PC-3 (cell line): ENCODE results near the gene TANGO2. TPM values are rescaled to one million over a fixed set of nuclear protein-coding genes. Genes with fewer than 3 reads are reported as not detected.

Source experiments
- ATAC-seq: fragments of 200-7000 bp; cut with Tn5 transposase; 2 replicates; pipeline ENCODE4 v1.9.1; 2020; ENCODE audit warnings: mild to moderate bottlenecking, moderate library complexity
- BruUV-seq: library from RNA; stranded (reverse); fragments of 400-500 nt; replicated peaks from 2 replicates; lab custom pipeline; 2021; lab: Mats Ljungman, UMichigan
- CTCF ChIA-PET: fragments of 300-600 bp; sonication (Branson Sonifier 250); formaldehyde crosslinking; loops from one replicate; lab custom pipeline; 2022; ENCODE audit warnings: antibody characterized with exemption; lab: Charles Lee
- POLR2A ChIA-PET: fragments of 300-600 bp; sonication (Branson Sonifier 250); formaldehyde crosslinking; loops from one replicate; lab custom pipeline; 2022; ENCODE audit warnings: antibody characterized with exemption; ENCODE audit not compliant: unreplicated experiment; lab: Charles Lee
- DNase-seq: peaks from one replicate; pipeline ENCODE4 v3.0.0-alpha.2; 2015
- H2AFZ ChIP-seq: fragments of 300-600 bp; sonication (generic); 2 replicates; pipeline ENCODE4 v1.6.0; 2016; ENCODE audit warnings: antibody characterized with exemption, low read length
- H3F3A ChIP-seq: fragments of 300-600 bp; sonication (generic); one replicate; pipeline ENCODE4 v1.6.0; 2017; ENCODE audit warnings: antibody characterized with exemption, low read length, control low read depth, mild to moderate bottlenecking; ENCODE audit not compliant: unreplicated experiment
- H3K27ac ChIP-seq: fragments of 300-600 bp; sonication (generic); 2 replicates; pipeline ENCODE4 v1.5.1; 2016; ENCODE audit warnings: mild to moderate bottlenecking, low read length
- H3K27me3 ChIP-seq: fragments of 300-600 bp; sonication (generic); 2 replicates; pipeline ENCODE4 v1.6.1; 2016; ENCODE audit warnings: low read length, mixed read lengths
- H3K36me3 ChIP-seq: fragments of 300-600 bp; sonication (generic); 2 replicates; pipeline ENCODE4 v1.6.1; 2016; ENCODE audit warnings: low read depth, mixed run types, low read length, mixed read lengths
- H3K4me1 ChIP-seq: fragments of 300-600 bp; sonication (generic); 2 replicates; pipeline ENCODE4 v1.5.1; 2016; ENCODE audit warnings: low read length; ENCODE audit not compliant: insufficient read depth
- H3K4me2 ChIP-seq: fragments of 300-600 bp; sonication (generic); 2 replicates; pipeline ENCODE4 v1.6.0; 2016; ENCODE audit warnings: low read length
- H3K4me3 ChIP-seq: fragments of 300-600 bp; sonication (generic); 2 replicates; pipeline ENCODE4 v1.5.1; 2016; ENCODE audit warnings: mild to moderate bottlenecking, low read length, mixed read lengths
- H3K79me2 ChIP-seq: fragments of 300-600 bp; sonication (generic); 2 replicates; pipeline ENCODE4 v1.6.1; 2017; ENCODE audit warnings: low read length, mixed read lengths
- H3K9ac ChIP-seq: fragments of 300-600 bp; sonication (generic); 2 replicates; pipeline ENCODE4 v1.6.0; 2016; ENCODE audit warnings: mild to moderate bottlenecking, low read length
- H3K9me2 ChIP-seq: fragments of 300-600 bp; sonication (generic); replicated peaks from 2 replicates; pipeline ENCODE4 v1.6.1; 2016; ENCODE audit warnings: mixed run types, low read length, mixed read lengths
- H3K9me3 ChIP-seq: fragments of 300-600 bp; sonication (generic); 2 replicates; pipeline ENCODE4 v1.6.1; 2016; ENCODE audit warnings: low read length, mixed read lengths
- H4K20me1 ChIP-seq: fragments of 300-600 bp; sonication (generic); 2 replicates; pipeline ENCODE4 v1.6.1; 2016; ENCODE audit warnings: low read length, mixed read lengths
- CTCF ChIP-seq: fragments of 300-600 bp; sonication (generic); conservative IDR thresholded peaks from 2 replicates; pipeline ENCODE4 v1.5.1; 2017; ENCODE audit warnings: antibody characterized with exemption, low read depth, mild to moderate bottlenecking, low read length
- EZH2 ChIP-seq: fragments of 300-600 bp; sonication (generic); IDR thresholded peaks from one replicate; pipeline ENCODE4 v1.6.1; 2017; ENCODE audit warnings: antibody characterized with exemption, mild to moderate bottlenecking, low read length; ENCODE audit not compliant: unreplicated experiment
- EZH2phosphoT487 ChIP-seq: fragments of 300-600 bp; sonication (generic); IDR thresholded peaks from 2 replicates; pipeline ENCODE4 v1.6.1; 2018; ENCODE audit warnings: mild to moderate bottlenecking, antibody characterized with exemption, low read length, borderline replicate concordance
- intact Hi-C: fragments of 100-400 bp; cut with micrococcal nuclease; formaldehyde crosslinking; loops from 2 replicates; pipeline ENCODE4 v1.9.0; 2023
- total RNA-seq: library from RNA; depleted of rRNA; stranded (reverse); fragments of >200 nt; gene quantifications from 2 replicates; pipeline ENCODE4 v1.2.3, GENCODE V29; 2014

The TANGO2 gene
- total RNA-seq, 1 experiment from 2014 or later = 23.5 TPM

- intact Hi-C loops = no loop called here
- H3K9me3 ChIP-seq = no peaks in the 10 kb centered on the region
- TF ChIP-seq EZH2phosphoT487 = no peak
- no peak for TF ChIP-seq EZH2
- no peak for TF ChIP-seq CTCF
- no peaks in the 10 kb centered on the region for H3K9me2 ChIP-seq
- no TSS peak for BruUV-seq
- CTCF ChIA-PET = no interaction called here
- H3K27ac ChIP-seq = no peak overlapping the region
- no peaks in the 10 kb centered on the region for H3K79me2 ChIP-seq
- H3K9ac ChIP-seq = no peak overlapping the region
- H4K20me1 ChIP-seq = no peaks in the 10 kb centered on the region
- DNase-seq (no peak), ATAC-seq (no peak)
- H2AFZ ChIP-seq = no peak overlapping the region
- H3K27me3 ChIP-seq = no peaks in the 10 kb centered on the region
- H3K4me1 ChIP-seq = no peaks in the 10 kb centered on the region
- H3K4me2 ChIP-seq = no peak overlapping the region
- POLR2A ChIA-PET = interaction anchor here (0.8 kb wide), 1 partner anchor 54 kb away, joined by 10 read pairs; no protein-coding TSS in a partner anchor
- H3K4me3 ChIP-seq = no peak overlapping the region
- no peaks in the 10 kb centered on the region; the same call in 1 of the 2 replicates for H3K36me3 ChIP-seq
- no peaks in the 10 kb centered on the region for H3F3A ChIP-seq
These were observed 19.7 kb downstream of the TANGO2 start for GRCh38 chr22:20040327-20041200.

- TF ChIP-seq EZH2 = no peak
- no peak for TF ChIP-seq CTCF
- no peak for TF ChIP-seq EZH2phosphoT487
- H3K36me3 ChIP-seq = no peaks in the 10 kb centered on the region
- ChIA-PET POLR2A (no interaction called here), CTCF (no interaction called here)
- H3K79me2 ChIP-seq = no peaks in the 10 kb centered on the region
- DNase-seq (no peak), ATAC-seq (no peak)
- H3K4me2 ChIP-seq = no peak overlapping the region
- H3K9me2 ChIP-seq = no peaks in the 10 kb centered on the region
- H4K20me1 ChIP-seq = no peaks in the 10 kb centered on the region
- no peak overlapping the region for H3K27ac ChIP-seq
- no peak overlapping the region for H3K4me3 ChIP-seq
- no peaks in the 10 kb centered on the region for H3K9me3 ChIP-seq
- intact Hi-C loops = no loop called here
- no peak overlapping the region for H3K9ac ChIP-seq
- no TSS peak for BruUV-seq
- H2AFZ ChIP-seq = no peak overlapping the region
- no peaks in the 10 kb centered on the region for H3K4me1 ChIP-seq
- H3K27me3 ChIP-seq = no peaks in the 10 kb centered on the region
- H3F3A ChIP-seq = no peaks in the 10 kb centered on the region
These were observed 22.4 kb downstream of the TANGO2 start for GRCh38 chr22:20043057-20043996.
